Tibial nerve (tissue), 4 donors: ENCODE results near the gene STK39. TPM values are rescaled to one million over a fixed set of nuclear protein-coding genes. Genes with fewer than 3 reads are reported as not detected.

Source experiments
- DNase-seq, 2 donors: peaks; one replicate each; pipeline ENCODE4 v3.0.0-alpha.2; 2019; ENCODE audit warnings: low spot score in 2 of 2
- H3K27ac ChIP-seq, 4 donors: fragments of 200-600 bp; sonication (generic) in 3 of 4; one replicate each; pipeline ENCODE4 v1.5.1; 2017 to 2019; ENCODE audit warnings: mild to moderate bottlenecking in 1 of 4
- H3K27me3 ChIP-seq, 2 donors: fragments of 200-600 bp; sonication (generic) in 1 of 2; one replicate each; pipeline versions ENCODE4 v1.5.1 to v1.6.0; 2017 to 2019
- H3K36me3 ChIP-seq, 3 donors: fragments of 200-600 bp; sonication (generic); one replicate each; pipeline ENCODE4 v1.5.1; 2018 to 2019
- H3K4me1 ChIP-seq, 4 donors: fragments of 200-600 bp; sonication (generic) in 3 of 4; one replicate each; pipeline ENCODE4 v1.5.1; 2017 to 2019
- H3K4me3 ChIP-seq, 4 donors: fragments of 200-600 bp; sonication (generic) in 3 of 4; one replicate each; pipeline ENCODE4 v1.5.1; 2017 to 2019; ENCODE audit warnings: mild to moderate bottlenecking in 1 of 4, moderate library complexity in 1 of 4
- H3K9me3 ChIP-seq, 4 donors: fragments of 200-600 bp; sonication (generic) in 3 of 4; one replicate each; pipeline ENCODE4 v1.5.1; 2017 to 2019
- CTCF ChIP-seq, 5 experiments: fragments of 200-600 bp in 3 of 5; fragments of 450-650 bp in 2 of 5; sonication (generic) in 3 of 5; IDR thresholded peaks; one replicate each; pipeline ENCODE4 v1.5.1; 2016 to 2019; ENCODE audit warnings: antibody characterized with exemption in 5 of 5, mild to moderate bottlenecking in 3 of 5, moderate library complexity in 2 of 5
- EP300 ChIP-seq, 2 donors: sonication (generic); formaldehyde crosslinking; IDR thresholded peaks; one replicate each; pipeline ENCODE4 v1.6.1; 2017; ENCODE audit warnings: antibody characterized with exemption in 2 of 2, mild to moderate bottlenecking in 1 of 2
- POLR2A ChIP-seq, 2 donors: fragments of 450-650 bp; IDR thresholded peaks; one replicate each; pipeline ENCODE4 v1.6.1; 2017; ENCODE audit warnings: antibody characterized with exemption in 2 of 2, mild to moderate bottlenecking in 2 of 2, moderate library complexity in 2 of 2
- WGBS, 2 donors: methylation state at CpG; one replicate each; pipeline ENCODE4 v1.1.5; 2018; 5-methylcytosine and 5-hydroxymethylcytosine counted together
- total RNA-seq, 4 donors: library from RNA; depleted of rRNA; stranded (reverse); fragments of >200 nt; gene quantifications; one replicate each; pipeline ENCODE4 v1.1.0, GENCODE V29; 2016

The STK39 gene
- total RNA-seq, 4 donors from 2014 or later, result 8.5 to 13.5 (median 12.0) TPM

- no peak for DNase-seq
- H3K9me3 ChIP-seq, result no peaks in the 10 kb centered on the region
- WGBS, 2 donors, result 83 to 89% methylated on average over 5 of the region's 5 CpGs
- TF ChIP-seq CTCF (IDR thresholded peaks at IDR 0.05) (no peak), POLR2A (IDR thresholded peaks at IDR 0.05) (no peak), EP300 (IDR thresholded peaks at IDR 0.05) (no peak)
- H3K4me3 ChIP-seq, result no peak overlapping the region
- H3K4me1 ChIP-seq, result peaks cover 0 to 5% (median 0%) of the 10 kb centered on the region in 4 donors
- no peaks in the 10 kb centered on the region for H3K27me3 ChIP-seq
- no peak overlapping the region for H3K27ac ChIP-seq
- H3K36me3 ChIP-seq, result peaks cover 0 to 18% (median 0%) of the 10 kb centered on the region in 3 donors
Measured at GRCh38 chr2:167964650-167965413, 282.6 kb downstream of the STK39 start.

- Histone ChIP-seq H3K27me3 (no peaks in the 10 kb centered on the region), H3K4me3 (no peak overlapping the region), H3K4me1 (peaks cover 0 to 5% (median 0%) of the 10 kb centered on the region in 4 donors), H3K9me3 (no peaks in the 10 kb centered on the region), H3K27ac (no peak overlapping the region), H3K36me3 (peaks cover 0 to 18% (median 0%) of the 10 kb centered on the region in 3 donors)
- TF ChIP-seq POLR2A (IDR thresholded peaks at IDR 0.05) (no peak), EP300 (IDR thresholded peaks at IDR 0.05) (no peak), CTCF (IDR thresholded peaks at IDR 0.05) (no peak)
- 96 to 97% methylated on average over 9 of the region's 9 CpGs for WGBS, 2 donors
- DNase-seq, result no peak
Measured at GRCh38 chr2:167963899-167964649, 283.3 kb downstream of the STK39 start.

- H3K27me3 ChIP-seq, result no peaks in the 10 kb centered on the region
- TF ChIP-seq POLR2A (IDR thresholded peaks at IDR 0.05) (no peak), EP300 (IDR thresholded peaks at IDR 0.05) (no peak), CTCF (IDR thresholded peaks at IDR 0.05) (no peak)
- no peak overlapping the region for H3K4me3 ChIP-seq
- H3K9me3 ChIP-seq, result no peaks in the 10 kb centered on the region
- WGBS, 2 donors, result 78 to 89% methylated on average over 10 of the region's 10 CpGs
- peaks cover 0 to 5% (median 0%) of the 10 kb centered on the region in 4 donors for H3K4me1 ChIP-seq
- no peak overlapping the region for H3K27ac ChIP-seq
- H3K36me3 ChIP-seq, result peaks cover 0 to 18% (median 0%) of the 10 kb centered on the region in 3 donors
- no peak for DNase-seq
Measured at GRCh38 chr2:167962436-167963226, 284.8 kb downstream of the STK39 start.

GRCh38 chr2:167961536-167962048 lies 285.8 kb downstream of the STK39 start:
- H3K4me3 ChIP-seq, result no peak overlapping the region
- no peaks in the 10 kb centered on the region for H3K27me3 ChIP-seq
- TF ChIP-seq POLR2A (IDR thresholded peaks at IDR 0.05), result no peak
- H3K4me1 ChIP-seq, result peaks cover 0 to 2% (median 0%) of the 10 kb centered on the region in 4 donors
- DNase-seq, result no peak
- peaks cover 0 to 18% (median 0%) of the 10 kb centered on the region in 3 donors for H3K36me3 ChIP-seq
- 94 to 95% methylated on average over 3 of the region's 3 CpGs for whole genome bisulfite sequencing, 2 donors
- no peaks in the 10 kb centered on the region for H3K9me3 ChIP-seq
- no peak overlapping the region for H3K27ac ChIP-seq

GRCh38 chr2:167960089-167960747 lies 287.2 kb downstream of the STK39 start:
- TF ChIP-seq POLR2A (IDR thresholded peaks at IDR 0.05) (no peak), CTCF (IDR thresholded peaks at IDR 0.05) (no peak), EP300 (IDR thresholded peaks at IDR 0.05) (no peak)
- H3K9me3 ChIP-seq, result no peaks in the 10 kb centered on the region
- no peaks in the 10 kb centered on the region for H3K27me3 ChIP-seq
- WGBS, 2 donors, result 88 to 92% methylated on average over 9 of the region's 9 CpGs
- H3K4me1 ChIP-seq, result no peaks in the 10 kb centered on the region
- peaks cover 0 to 18% (median 0%) of the 10 kb centered on the region in 3 donors for H3K36me3 ChIP-seq
- DNase-seq, result no peak
- H3K27ac ChIP-seq, result no peak overlapping the region
- no peak overlapping the region for H3K4me3 ChIP-seq
